CD4-positive, alpha-beta T cell treated with Interleukin-4 for 1 hour (primary cell): Measurements from ENCODE around the gene COMMD4.
"Not testable (repeated sequence)": the region's sequence is repeated elsewhere in the genome, so short reads cannot be mapped to it uniquely, and the experiment has no call there.

Experiments
- DNase-seq, 2 donors: peaks; one replicate each; pipeline ENCODE4 v3.0.0-alpha.2; 2020 to 2022

COMMD4 gene

GRCh38 chr15:75383986-75384385, 48.1 kb downstream of the COMMD4 start:
- not testable (repeated sequence) for DNase-seq
